ENCODE measurements around the gene FLRT3. TPM values are rescaled to one million over a fixed set of nuclear protein-coding genes. Genes with fewer than 3 reads are reported as not detected.

Gene FLRT3
- total RNA-seq, 1 experiment from 2014 or later: 1.5 TPM

DNA sequence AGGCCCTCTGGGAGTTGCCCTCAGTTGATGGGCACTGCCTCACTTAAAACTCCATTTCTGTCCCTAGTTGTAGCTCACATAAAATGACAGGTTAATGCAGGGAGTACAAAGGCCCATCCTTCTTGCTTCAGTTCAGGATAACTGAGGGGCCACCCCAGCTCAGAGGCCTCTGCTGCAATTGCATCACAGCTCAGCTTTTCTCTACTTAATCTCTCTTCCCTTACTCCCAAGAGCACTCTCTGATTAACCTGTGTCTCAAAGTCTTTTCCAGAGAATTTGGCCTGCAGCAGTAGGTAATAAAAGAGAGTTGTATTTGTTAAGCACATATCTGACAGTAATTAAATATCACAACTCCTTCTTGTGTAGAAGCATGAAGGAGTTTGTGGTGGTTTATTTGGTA lies 40.9 kb upstream of the FLRT3 start:
- H2AFZ ChIP-seq (ENCODE audit: low read depth, low read length, poor library complexity, severe bottlenecking): no peak overlapping the region
- ATAC-seq (no peak), DNase-seq (ENCODE audit: low read depth, low spot score) (no peak)
- TF ChIP-seq ZNF274 (IDR thresholded peaks at IDR 0.05; ENCODE audit: low read depth, low read length): no peak
- TF ChIP-seq SP1 (IDR thresholded peaks at IDR 0.05; ENCODE audit: low read depth): no peak
- TF ChIP-seq ZBTB33 (IDR thresholded peaks at IDR 0.05; ENCODE audit: extremely low read depth, insufficient replicate concordance, low read length): no peak
- TF ChIP-seq RAD21 (IDR thresholded peaks at IDR 0.05; ENCODE audit: low read depth): no peak
- TF ChIP-seq EZH2phosphoT487 (IDR thresholded peaks at IDR 0.05; ENCODE audit: borderline replicate concordance): no peak
- no peak for TF ChIP-seq JUND (IDR thresholded peaks at IDR 0.05)
- no peaks in the 10 kb centered on the region for H3K27me3 ChIP-seq (ENCODE audit: insufficient read depth, low read length)
- no peak overlapping the region for H3K9ac ChIP-seq (ENCODE audit: low read length)
- intact Hi-C loops (cut with micrococcal nuclease): no loop called here
- no peaks in the 10 kb centered on the region for H3K4me1 ChIP-seq (ENCODE audit: control insufficient read depth in 1 of 2, insufficient read depth in 2 of 2, low read length in 2 of 2)
- H4K20me1 ChIP-seq (ENCODE audit: insufficient read depth): no peaks in the 10 kb centered on the region; the same call in 1 of the 2 replicates
- RAD21 ChIA-PET (ENCODE audit: low non-redundant PET in 1 of 2, low total read pairs in 2 of 2, uncharacterized antibody in 2 of 2, unreplicated experiment in 2 of 2): no interaction called here
- H3K9me3 ChIP-seq (ENCODE audit: control insufficient read depth in 1 of 2, insufficient read depth in 1 of 2, low read depth in 1 of 2, low read length in 2 of 2): no peaks in the 10 kb centered on the region
- no peaks in the 10 kb centered on the region for H3K79me2 ChIP-seq (ENCODE audit: insufficient read depth, low read length)
- H3K27ac ChIP-seq (ENCODE audit: low read depth, low read length): no peak overlapping the region
- no peaks in the 10 kb centered on the region for H3K36me3 ChIP-seq (ENCODE audit: control insufficient read depth in 1 of 2, insufficient read depth in 2 of 2, low read length in 2 of 2)
- BruUV-seq (replicated peaks): no TSS peak
- CTCF ChIA-PET: no interaction called here
- H3K9me2 ChIP-seq (ENCODE audit: insufficient read depth): no peaks in the 10 kb centered on the region
- POLR2A ChIA-PET: no interaction called here
- H3K4me3 ChIP-seq (replicated peaks in 1 of 2; ENCODE audit: low read depth in 1 of 2, low read length in 2 of 2): no peak overlapping the region
- no peak overlapping the region for H3K4me2 ChIP-seq (ENCODE audit: low read length)

GRCh38 chr20:14375416-14375985 lies 38.1 kb upstream of the FLRT3 start:
- Histone ChIP-seq H3K27me3 (ENCODE audit: insufficient read depth, low read length) (no peaks in the 10 kb centered on the region), H3K9me2 (ENCODE audit: insufficient read depth) (no peaks in the 10 kb centered on the region), H4K20me1 (ENCODE audit: insufficient read depth) (no peaks in the 10 kb centered on the region; the same call in 1 of the 2 replicates), H3K9me3 (ENCODE audit: control insufficient read depth in 1 of 2, insufficient read depth in 1 of 2, low read depth in 1 of 2, low read length in 2 of 2) (no peaks in the 10 kb centered on the region), H2AFZ (ENCODE audit: low read depth, low read length, poor library complexity, severe bottlenecking) (no peak overlapping the region), H3K4me2 (ENCODE audit: low read length) (no peak overlapping the region), H3K79me2 (ENCODE audit: insufficient read depth, low read length) (no peaks in the 10 kb centered on the region), H3K9ac (ENCODE audit: low read length) (no peak overlapping the region), H3K4me1 (ENCODE audit: control insufficient read depth in 1 of 2, insufficient read depth in 2 of 2, low read length in 2 of 2) (no peaks in the 10 kb centered on the region), H3K4me3 (replicated peaks in 1 of 2; ENCODE audit: low read depth in 1 of 2, low read length in 2 of 2) (no peak overlapping the region), H3K36me3 (ENCODE audit: control insufficient read depth in 1 of 2, insufficient read depth in 2 of 2, low read length in 2 of 2) (no peaks in the 10 kb centered on the region), H3K27ac (ENCODE audit: low read depth, low read length) (no peak overlapping the region)
- BruUV-seq (replicated peaks): no TSS peak
- intact Hi-C loops (cut with micrococcal nuclease): no loop called here
- ChIA-PET CTCF (no interaction called here), POLR2A (no interaction called here), RAD21 (ENCODE audit: low non-redundant PET in 1 of 2, low total read pairs in 2 of 2, uncharacterized antibody in 2 of 2, unreplicated experiment in 2 of 2) (no interaction called here)
- no peak for ATAC-seq
- DNase-seq (ENCODE audit: low read depth, low spot score): no peak
- no peak for TF ChIP-seq YY1 (IDR thresholded peaks at IDR 0.05; ENCODE audit: extremely low read depth, insufficient replicate concordance, low read depth, low read length)
- TF ChIP-seq JUND (IDR thresholded peaks at IDR 0.05): no peak
- TF ChIP-seq POLR2AphosphoS5 (IDR thresholded peaks at IDR 0.05; ENCODE audit: low read depth, low read length): no peak
- TF ChIP-seq ELF1 (IDR thresholded peaks at IDR 0.05; ENCODE audit: borderline replicate concordance, low read depth): no peak
- TF ChIP-seq, protein P1, sequence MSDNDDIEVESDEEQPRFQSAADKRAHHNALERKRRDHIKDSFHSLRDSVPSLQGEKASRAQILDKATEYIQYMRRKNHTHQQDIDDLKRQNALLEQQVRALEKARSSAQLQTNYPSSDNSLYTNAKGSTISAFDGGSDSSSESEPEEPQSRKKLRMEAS (IDR thresholded peaks at IDR 0.05): no peak
- no peak for TF ChIP-seq CBX3 (IDR thresholded peaks at IDR 0.05; ENCODE audit: low read depth)
- TF ChIP-seq CEBPB (IDR thresholded peaks at IDR 0.05; ENCODE audit: low read depth): no peak
- no peak for TF ChIP-seq REST (IDR thresholded peaks at IDR 0.05; ENCODE audit: low read depth)
- TF ChIP-seq SRF (IDR thresholded peaks at IDR 0.05; ENCODE audit: low read depth): no peak
- no peak for TF ChIP-seq EZH2 (IDR thresholded peaks at IDR 0.05)
- no peak for TF ChIP-seq EGR1 (IDR thresholded peaks at IDR 0.05; ENCODE audit: low read depth)
- no peak for TF ChIP-seq SIN3A (IDR thresholded peaks at IDR 0.05; ENCODE audit: low read depth)
